H9 (cell line): ENCODE measurements around the gene ATP2A2. TPM values are rescaled to one million over a fixed set of nuclear protein-coding genes. Genes with fewer than 3 reads are reported as not detected.

ENCODE experiments used
- DNase-seq: peaks from one replicate; pipeline ENCODE4 v3.0.0-alpha.2; 2017
- H2AFZ ChIP-seq: one replicate; pipeline ENCODE4 v1.6.1; 2013; ENCODE audit warnings: mild to moderate bottlenecking, low read length, control low read depth, moderate library complexity
- H2AK5ac ChIP-seq: 2 replicates; pipeline ENCODE4 v1.6.1; 2013; ENCODE audit warnings: low read length, control low read depth, mixed read lengths; ENCODE audit not compliant: insufficient read length
- H2BK120ac ChIP-seq: one replicate; pipeline ENCODE4 v1.6.1; 2013; ENCODE audit warnings: low read depth, mild to moderate bottlenecking, low read length, control low read depth, inconsistent platforms; ENCODE audit not compliant: poor library complexity, severe bottlenecking
- H2BK12ac ChIP-seq: 2 replicates; pipeline ENCODE4 v1.6.1; 2013; ENCODE audit warnings: low read length, control low read depth, mixed read lengths, low read depth; ENCODE audit not compliant: insufficient read length
- H2BK15ac ChIP-seq: 2 replicates; pipeline ENCODE4 v1.6.1; 2013; ENCODE audit warnings: low read depth, low read length, control low read depth
- H2BK20ac ChIP-seq: one replicate; pipeline ENCODE4 v1.6.1; 2013; ENCODE audit warnings: low read depth, mild to moderate bottlenecking, low read length, control low read depth, inconsistent platforms; ENCODE audit not compliant: poor library complexity, severe bottlenecking
- H2BK5ac ChIP-seq: 2 replicates; pipeline ENCODE4 v1.6.1; 2013; ENCODE audit warnings: low read length, control low read depth, mixed read lengths; ENCODE audit not compliant: insufficient read length
- H3K14ac ChIP-seq: 2 replicates; pipeline ENCODE4 v1.6.1; 2013; ENCODE audit warnings: low read length, control low read depth; ENCODE audit not compliant: insufficient read depth
- H3K18ac ChIP-seq: 2 replicates; pipeline ENCODE4 v1.6.1; 2013; ENCODE audit warnings: low read depth, mild to moderate bottlenecking, mixed read lengths, low read length, control low read depth; ENCODE audit not compliant: insufficient read length
- H3K23ac ChIP-seq: 2 replicates; pipeline ENCODE4 v1.6.1; 2013; ENCODE audit warnings: low read length, control low read depth, mixed read lengths, low read depth; ENCODE audit not compliant: insufficient read length
- H3K23me2 ChIP-seq: 2 replicates; pipeline ENCODE4 v1.6.1; 2013; ENCODE audit warnings: low read depth, mild to moderate bottlenecking, mixed read lengths, low read length, control low read depth; ENCODE audit not compliant: insufficient read length, poor library complexity, severe bottlenecking
- H3K27ac ChIP-seq: 2 replicates; pipeline ENCODE4 v1.5.1; 2013; ENCODE audit warnings: low read length, control low read depth, mixed read lengths, low read depth; ENCODE audit not compliant: insufficient read length
- H3K27me3 ChIP-seq: 2 replicates; pipeline ENCODE4 v1.6.1; 2013; ENCODE audit warnings: low read length, control low read depth, inconsistent platforms; ENCODE audit not compliant: insufficient read depth
- H3K4ac ChIP-seq: 2 replicates; pipeline ENCODE4 v1.6.1; 2013; ENCODE audit warnings: low read depth, mild to moderate bottlenecking, control low read depth, inconsistent platforms, low read length, moderate library complexity
- H3K4me1 ChIP-seq: 2 replicates; pipeline ENCODE4 v1.6.1; 2013; ENCODE audit warnings: low read length, control low read depth, inconsistent platforms; ENCODE audit not compliant: insufficient read depth
- H3K4me2 ChIP-seq: 2 replicates; pipeline ENCODE4 v1.6.1; 2013; ENCODE audit warnings: low read length, control low read depth, mixed read lengths; ENCODE audit not compliant: insufficient read length, insufficient read depth
- H3K56ac ChIP-seq: 2 replicates; pipeline ENCODE4 v1.6.1; 2013; ENCODE audit warnings: low read depth, mild to moderate bottlenecking, mixed read lengths, low read length, control low read depth; ENCODE audit not compliant: insufficient read length
- H3K79me1 ChIP-seq: 2 replicates; pipeline ENCODE4 v1.6.1; 2013; ENCODE audit warnings: low read depth, mild to moderate bottlenecking, moderate library complexity, low read length, control low read depth, inconsistent platforms; ENCODE audit not compliant: insufficient read depth, poor library complexity, severe bottlenecking
- H3K79me2 ChIP-seq: 2 replicates; pipeline ENCODE4 v1.6.1; 2013; ENCODE audit warnings: low read length, control low read depth, inconsistent platforms; ENCODE audit not compliant: insufficient read depth
- H3K9ac ChIP-seq: 2 replicates; pipeline ENCODE4 v1.6.1; 2013; ENCODE audit warnings: low read length, control low read depth, mixed read lengths; ENCODE audit not compliant: insufficient read length; ENCODE audit errors: extremely low read depth
- H3K9me3 ChIP-seq: one replicate; pipeline ENCODE4 v1.6.1; 2013; ENCODE audit warnings: low read depth, low read length, inconsistent platforms; ENCODE audit not compliant: control insufficient read depth
- H3T11ph ChIP-seq: one replicate; pipeline ENCODE4 v1.6.1; 2013; ENCODE audit warnings: mild to moderate bottlenecking, low read length, control low read depth, inconsistent platforms
- H4K20me1 ChIP-seq: one replicate; pipeline ENCODE4 v1.6.1; 2013; ENCODE audit not compliant: control insufficient read depth, insufficient read length, insufficient read depth
- H4K5ac ChIP-seq: 2 replicates; pipeline ENCODE4 v1.6.1; 2013; ENCODE audit warnings: low read depth, mild to moderate bottlenecking, mixed read lengths, low read length, control low read depth; ENCODE audit not compliant: insufficient read length
- H4K8ac ChIP-seq: replicated peaks from 2 replicates; pipeline ENCODE4 v1.6.1; 2013; ENCODE audit warnings: low read length, control low read depth, mixed read lengths, low read depth; ENCODE audit not compliant: insufficient read length
- H4K91ac ChIP-seq: 2 replicates; pipeline ENCODE4 v1.6.1; 2013; ENCODE audit warnings: low read depth, mild to moderate bottlenecking, moderate library complexity, mixed read lengths, low read length, control low read depth; ENCODE audit not compliant: insufficient read length
- H3K27ac Mint-ChIP-seq, 3 experiments: 2 replicates in 2 of 3; 3 replicates in 1 of 3; pipeline ENCODE4 v1.8.0; 2020 to 2021; ENCODE audit warnings: mixed read lengths in 3 of 3, mild to moderate bottlenecking in 1 of 3, moderate library complexity in 1 of 3
- H3K27me3 Mint-ChIP-seq: 2 replicates; pipeline ENCODE4 v1.8.0; 2021; ENCODE audit warnings: low read depth, mild to moderate bottlenecking, moderate library complexity, mixed read lengths
- H3K36me3 Mint-ChIP-seq, 3 experiments: 2 replicates in 2 of 3; 3 replicates in 1 of 3; pipeline ENCODE4 v1.8.0; 2020 to 2021; ENCODE audit warnings: low read depth in 3 of 3, mixed read lengths in 3 of 3; ENCODE audit not compliant: insufficient read depth in 1 of 3
- H3K4me1 Mint-ChIP-seq, 2 experiments: 2 replicates each; pipeline ENCODE4 v1.8.0; 2020; ENCODE audit warnings: mixed read lengths in 2 of 2
- H3K4me3 Mint-ChIP-seq, 2 experiments: 2 replicates in 1 of 2; 3 replicates in 1 of 2; pipeline ENCODE4 v1.8.0; 2020 to 2021; ENCODE audit warnings: mild to moderate bottlenecking in 2 of 2, mixed read lengths in 2 of 2, moderate library complexity in 1 of 2
- H3K9me3 Mint-ChIP-seq, 2 experiments: 2 replicates in 1 of 2; 3 replicates in 1 of 2; pipeline ENCODE4 v1.8.0; 2020; ENCODE audit warnings: mild to moderate bottlenecking in 2 of 2, mixed read lengths in 2 of 2, moderate library complexity in 1 of 2
- CTCF ChIP-seq: fragments of 200-600 bp; sonication (generic); conservative IDR thresholded peaks from 3 replicates; pipeline ENCODE4 v1.8.0; 2021; ENCODE audit warnings: antibody characterized with exemption, mild to moderate bottlenecking
- WGBS: extraction: QIAGEN DNeasy Blood & Tissue Kit; methylation state at CpG from one replicate; pipeline ENCODE4 v1.1.7; 2013; ENCODE audit warnings: missing lambda C conversion rate, low lambda C conversion rate, mixed read lengths; ENCODE audit not compliant: insufficient read length; ENCODE audit errors: extremely low coverage; 5-methylcytosine and 5-hydroxymethylcytosine counted together
- total RNA-seq: library from RNA; stranded (reverse); gene quantifications from 2 replicates; pipeline ENCODE4 v1.2.1, GENCODE V29; 2021

The ATP2A2 gene
- total RNA-seq, 1 experiment from 2014 or later = 257 TPM

GRCh38 chr12:110345963-110346362 lies 64.9 kb downstream of the ATP2A2 start:
- Histone ChIP-seq H3K79me1 (no peaks in the 10 kb centered on the region), H2BK120ac (no peak overlapping the region), H4K5ac (no peak overlapping the region), H2BK12ac (no peak overlapping the region), H3K27ac (no peak overlapping the region), H3T11ph (no peak overlapping the region), H4K8ac (no peak overlapping the region), H2AK5ac (no peak overlapping the region), H3K56ac (no peak overlapping the region), H3K27me3 (no peaks in the 10 kb centered on the region), H2BK5ac (no peak overlapping the region), H3K18ac (no peak overlapping the region), H4K20me1 (no peaks in the 10 kb centered on the region), H3K14ac (no peak overlapping the region), H2BK20ac (no peak overlapping the region), H3K23ac (no peak overlapping the region), H4K91ac (no peak overlapping the region), H2AFZ (no peak overlapping the region), H2BK15ac (no peak overlapping the region), H3K79me2 (no peaks in the 10 kb centered on the region), H3K4me2 (no peak overlapping the region), H3K23me2 (peaks cover 3% of the 10 kb centered on the region), H3K9me3 (no peaks in the 10 kb centered on the region), H3K9ac (no peak overlapping the region), H3K4ac (no peak overlapping the region), H3K4me1 (no peaks in the 10 kb centered on the region)
- Mint-ChIP-seq H3K4me3 (no peak overlapping the region), H3K9me3 (no peaks in the 10 kb centered on the region), H3K27me3 (no peaks in the 10 kb centered on the region), H3K36me3 (peaks cover 63 to 97% (median 93%) of the 10 kb centered on the region in 3 experiments), H3K4me1 (no peaks in the 10 kb centered on the region), H3K27ac (no peak overlapping the region)
- no peak for TF ChIP-seq CTCF
- DNase-seq = no peak
- no CpG with 5 or more reads among the region's 12 CpGs for WGBS
